ENCODE data around the gene CYB5R3. TPM values are rescaled to one million over a fixed set of nuclear protein-coding genes. Genes with fewer than 3 reads are reported as not detected.
"Not testable (repeated sequence)": the region's sequence is repeated elsewhere in the genome, so short reads cannot be mapped to it uniquely, and the experiment has no call there.

Gene CYB5R3
- total RNA-seq, 1 donor from 2014 or later = 85.0 TPM

- DNase-seq (ENCODE audit: low read depth); H3K27me3 ChIP-seq (ENCODE audit: control insufficient read depth, insufficient read depth, low read length); H3K36me3 ChIP-seq (ENCODE audit: control insufficient read depth, insufficient read depth, low read length); H3K4me3 ChIP-seq (ENCODE audit: low read depth, low read length): not testable (repeated sequence)
Measured at GRCh38 chr22:42567950-42568349, 81.2 kb downstream of the CYB5R3 start.

Other genes starting within 250 kb of the CYB5R3 start
- gene NFAM1, start 217.0 kb downstream of the CYB5R3 start, total RNA-seq = under 0.01 and 0.07 TPM in 2 replicates
- gene RRP7A, start 129.6 kb downstream of the CYB5R3 start, total RNA-seq = 29.5 and 38.6 TPM in 2 replicates
- 0.27 and 2.0 TPM in 2 replicates for gene SERHL2, start 95.4 kb downstream of the CYB5R3 start, total RNA-seq
- gene POLDIP3, start 34.5 kb downstream of the CYB5R3 start, total RNA-seq = 29.7 and 34.7 TPM in 2 replicates
- gene ATP5MGL, start 8.8 kb downstream of the CYB5R3 start, total RNA-seq = not detected in 2 replicates
- gene A4GALT, start 71.5 kb upstream of the CYB5R3 start, total RNA-seq = 12.7 and 13.6 TPM in 2 replicates
- gene ARFGAP3, start 207.9 kb upstream of the CYB5R3 start, total RNA-seq = 58.7 and 62.0 TPM in 2 replicates